Hepatocyte (in vitro differentiated cells): ENCODE results near the gene STMN1. TPM values are rescaled to one million over a fixed set of nuclear protein-coding genes. Genes with fewer than 3 reads are reported as not detected.

Experiments
- DNase-seq: peaks from one replicate; pipeline ENCODE4 v3.0.0-alpha.2; 2016; ENCODE audit warnings: low spot score
- H2AFZ ChIP-seq: fragments of 200-600 bp; sonication (generic); 2 replicates; pipeline ENCODE4 v1.6.0; 2016; ENCODE audit warnings: antibody characterized with exemption, mild to moderate bottlenecking
- H3K27ac ChIP-seq: fragments of 200-600 bp; sonication (generic); 2 replicates; pipeline ENCODE4 v1.5.1; 2016; ENCODE audit warnings: mild to moderate bottlenecking
- H3K27me3 ChIP-seq: fragments of 200-600 bp; sonication (generic); 2 replicates; pipeline ENCODE4 v1.6.1; 2016
- H3K36me3 ChIP-seq: fragments of 200-600 bp; sonication (generic); replicated peaks from 2 replicates; pipeline ENCODE4 v1.5.1; 2016; ENCODE audit warnings: low read depth; ENCODE audit not compliant: insufficient read depth
- H3K4me1 ChIP-seq: fragments of 200-600 bp; sonication (generic); 2 replicates; pipeline ENCODE4 v1.5.1; 2016; ENCODE audit warnings: mild to moderate bottlenecking, moderate library complexity; ENCODE audit not compliant: insufficient read depth
- H3K4me2 ChIP-seq: fragments of 200-600 bp; sonication (generic); 2 replicates; pipeline ENCODE4 v1.6.0; 2016
- H3K4me3 ChIP-seq: fragments of 200-600 bp; sonication (generic); 2 replicates; pipeline ENCODE4 v1.5.1; 2016; ENCODE audit warnings: mild to moderate bottlenecking
- H3K79me2 ChIP-seq: fragments of 200-600 bp; sonication (generic); 2 replicates; pipeline ENCODE4 v1.6.0; 2017; ENCODE audit warnings: mild to moderate bottlenecking
- H3K9me2 ChIP-seq: fragments of 200-600 bp; sonication (generic); replicated peaks from 2 replicates; pipeline ENCODE4 v1.6.0; 2017; ENCODE audit warnings: mild to moderate bottlenecking; ENCODE audit not compliant: insufficient read depth
- H3K9me3 ChIP-seq: fragments of 200-600 bp; sonication (generic); 2 replicates; pipeline ENCODE4 v1.5.1; 2016; ENCODE audit warnings: low read depth, mild to moderate bottlenecking
- H4K20me1 ChIP-seq: fragments of 200-600 bp; sonication (generic); 2 replicates; pipeline ENCODE4 v1.6.0; 2016; ENCODE audit warnings: mild to moderate bottlenecking; ENCODE audit not compliant: insufficient read depth, poor library complexity, severe bottlenecking
- CTCF ChIP-seq: fragments of 200-600 bp; sonication (generic); IDR thresholded peaks from 2 replicates; pipeline ENCODE4 v1.5.1; 2016; ENCODE audit warnings: antibody characterized with exemption, mild to moderate bottlenecking; ENCODE audit not compliant: poor library complexity
- EZH2 ChIP-seq: fragments of 200-600 bp; sonication (generic); IDR thresholded peaks from 2 replicates; pipeline ENCODE4 v1.6.1; 2016; ENCODE audit warnings: antibody characterized with exemption, mild to moderate bottlenecking, borderline replicate concordance
- EZH2phosphoT487 ChIP-seq: fragments of 200-600 bp; sonication (generic); IDR thresholded peaks from one replicate; pipeline ENCODE4 v1.6.1; 2018; ENCODE audit warnings: antibody characterized with exemption, mild to moderate bottlenecking, low read depth, moderate library complexity; ENCODE audit not compliant: unreplicated experiment, severe bottlenecking
- WGBS: methylation state at CpG from one replicate; pipeline ENCODE4 v1.1.6; 2016; ENCODE audit warnings: low lambda C conversion rate; ENCODE audit errors: missing lambda C conversion rate; 5-methylcytosine and 5-hydroxymethylcytosine counted together
- polyA plus RNA-seq: library from polyadenylated mRNA; unstranded; fragments of >200 nt; fragmentation: Nextera tagmentation; extraction: Ambion mirVana; gene quantifications from 2 replicates; pipeline ENCODE4 v1.2.1, GENCODE V29; 2016
- total RNA-seq: library from RNA; depleted of rRNA; stranded (reverse); fragments of >200 nt; gene quantifications from 2 replicates; pipeline ENCODE4 v1.2.3, GENCODE V29; 2014

STMN1 gene
- total and polyA plus RNA-seq, 2 experiments from 2014 or later = 104 to 338 TPM

GRCh38 chr1:25927521-25928265 is 21.5 kb upstream of the STMN1 start:
- Histone ChIP-seq H3K9me2 (no peaks in the 10 kb centered on the region), H2AFZ (no peak overlapping the region), H4K20me1 (no peaks in the 10 kb centered on the region), H3K4me2 (no peak overlapping the region), H3K36me3 (no peaks in the 10 kb centered on the region), H3K79me2 (no peaks in the 10 kb centered on the region), H3K27ac (no peak overlapping the region), H3K27me3 (peaks cover 4% of the 10 kb centered on the region), H3K9me3 (no peaks in the 10 kb centered on the region), H3K4me1 (peaks cover 7% of the 10 kb centered on the region), H3K4me3 (no peak overlapping the region)
- 90% methylated on average over 5 of the region's 5 CpGs for WGBS
- DNase-seq = no peak
- TF ChIP-seq CTCF = no peak
- no peak for TF ChIP-seq EZH2
- no peak for TF ChIP-seq EZH2phosphoT487

- no peaks in the 10 kb centered on the region for H3K36me3 ChIP-seq
- DNase-seq = no peak
- peaks cover 7% of the 10 kb centered on the region for H3K4me1 ChIP-seq
- H3K4me2 ChIP-seq = no peak overlapping the region
- H3K9me3 ChIP-seq = no peaks in the 10 kb centered on the region
- H2AFZ ChIP-seq = no peak overlapping the region
- no peaks in the 10 kb centered on the region for H3K79me2 ChIP-seq
- no peaks in the 10 kb centered on the region for H3K9me2 ChIP-seq
- 76% methylated on average over 13 of the region's 13 CpGs for WGBS
- H3K4me3 ChIP-seq = no peak overlapping the region
- peaks cover 4% of the 10 kb centered on the region for H3K27me3 ChIP-seq
- no peaks in the 10 kb centered on the region for H4K20me1 ChIP-seq
- TF ChIP-seq EZH2phosphoT487 = no peak
- TF ChIP-seq CTCF = no peak
- no peak for TF ChIP-seq EZH2
- no peak overlapping the region for H3K27ac ChIP-seq
These were observed 20.7 kb upstream of the STMN1 start for GRCh38 chr1:25926731-25927496.

GRCh38 chr1:25924454-25924853 is 18.2 kb upstream of the STMN1 start:
- TF ChIP-seq EZH2phosphoT487 (no peak), CTCF (no peak), EZH2 (no peak)
- peaks cover 4% of the 10 kb centered on the region for H3K27me3 ChIP-seq
- WGBS = 73% methylated on average over 2 of the region's 2 CpGs

More at GRCh38 chr1:25924454-25924853, 18.2 kb upstream of the STMN1 start:
- H3K79me2 ChIP-seq = no peaks in the 10 kb centered on the region
- H3K27ac ChIP-seq = no peak overlapping the region
- no peaks in the 10 kb centered on the region for H3K9me3 ChIP-seq
- H3K36me3 ChIP-seq = no peaks in the 10 kb centered on the region
- H3K4me1 ChIP-seq = peaks cover 7% of the 10 kb centered on the region
- DNase-seq = no peak
- no peak overlapping the region for H2AFZ ChIP-seq
- no peak overlapping the region for H3K4me2 ChIP-seq
- no peak overlapping the region for H3K4me3 ChIP-seq
- H4K20me1 ChIP-seq = no peaks in the 10 kb centered on the region
- H3K9me2 ChIP-seq = no peaks in the 10 kb centered on the region
